DMS53 treated with DMSO at 0.1 percent for 48 hours (cell line): ENCODE measurements around the gene ACP3.

Source experiments
- DNase-seq: peaks from one replicate; lab custom pipeline; 2025; ENCODE audit not compliant: unreplicated experiment; lab: John Stamatoyannopoulos, UW

Gene ACP3

DNA sequence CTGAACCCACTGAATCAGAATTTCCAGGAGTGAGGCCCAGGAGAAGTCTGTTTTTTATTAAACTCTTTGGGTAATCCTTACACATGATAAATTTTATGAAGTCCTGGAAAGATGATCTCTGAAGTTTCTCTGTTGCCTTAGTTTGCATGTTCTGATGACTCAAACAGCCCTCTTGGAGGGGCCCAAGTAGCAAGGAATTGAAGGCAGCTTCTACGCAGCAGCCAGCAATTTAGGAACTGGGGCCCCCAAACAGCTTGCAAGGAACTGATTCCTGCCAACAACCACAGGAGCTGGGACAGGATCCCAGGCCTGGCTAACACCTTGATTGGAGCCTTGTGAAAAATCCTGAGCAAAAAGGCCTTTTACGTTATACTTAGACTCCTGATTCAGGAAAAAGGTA, 5.4 kb upstream of the ACP3 start:
- no peak for DNase-seq

GRCh38 chr3:132315851-132316250, 1.4 kb upstream of the ACP3 start:
- DNase-seq, result no peak

GRCh38 chr3:132318451-132318850, 1.2 kb downstream of the ACP3 start:
- peak; percentile 7 for DNase-seq

DNA sequence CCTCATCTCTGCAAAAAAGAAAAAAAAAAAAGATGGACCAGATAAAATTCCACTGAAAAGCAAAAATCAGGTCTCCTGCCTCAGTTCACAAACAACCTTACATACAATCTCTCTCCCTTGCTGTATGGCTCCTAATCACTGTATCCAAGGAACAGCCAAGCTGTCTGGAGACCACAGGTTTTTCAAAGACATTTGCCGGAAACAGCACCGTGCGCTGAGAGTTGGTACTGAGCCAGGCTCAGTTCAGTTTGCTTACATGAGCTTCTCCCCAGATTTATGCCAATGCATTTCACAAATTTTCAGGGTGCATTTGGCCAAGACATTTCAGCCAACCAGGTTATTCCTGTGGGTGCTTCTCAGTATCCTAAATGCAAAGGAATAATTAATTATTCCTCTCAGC, 4.1 kb downstream of the ACP3 start:
- no peak for DNase-seq

DNA sequence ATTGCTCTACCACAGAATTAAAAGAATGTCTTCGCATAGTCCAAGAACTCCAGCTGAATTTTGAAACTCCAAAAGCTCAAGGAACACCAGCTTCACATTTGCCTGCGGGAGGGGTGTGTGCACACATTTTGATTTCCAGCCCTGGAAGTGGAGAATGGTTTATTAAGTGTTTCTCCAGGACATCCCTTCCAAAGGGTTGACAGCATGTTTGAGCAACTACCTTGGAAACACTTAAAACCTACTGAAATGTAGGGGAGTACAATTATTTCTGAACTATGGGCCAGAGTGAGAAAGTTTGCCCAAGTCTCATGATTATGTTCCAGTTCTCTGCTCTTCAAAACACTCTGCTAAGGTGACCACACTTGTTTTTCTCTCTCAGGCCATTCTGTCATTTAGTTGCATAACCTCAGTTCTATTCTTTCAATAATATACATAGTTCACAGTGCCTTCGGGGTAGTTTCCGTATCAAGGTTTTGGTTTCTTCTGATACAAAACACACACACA, 7.9 kb downstream of the ACP3 start:
- DNase-seq, result no peak

- no peak for DNase-seq
Measured at GRCh38 chr3:132325634-132326033, 8.4 kb downstream of the ACP3 start.

GRCh38 chr3:132326251-132326650, 9.0 kb downstream of the ACP3 start:
- no peak for DNase-seq

- no peak for DNase-seq
Measured at GRCh38 chr3:132332082-132332481, 14.9 kb downstream of the ACP3 start.

- DNase-seq, result no peak
Measured at GRCh38 chr3:132332508-132332907, 15.3 kb downstream of the ACP3 start.

DNA sequence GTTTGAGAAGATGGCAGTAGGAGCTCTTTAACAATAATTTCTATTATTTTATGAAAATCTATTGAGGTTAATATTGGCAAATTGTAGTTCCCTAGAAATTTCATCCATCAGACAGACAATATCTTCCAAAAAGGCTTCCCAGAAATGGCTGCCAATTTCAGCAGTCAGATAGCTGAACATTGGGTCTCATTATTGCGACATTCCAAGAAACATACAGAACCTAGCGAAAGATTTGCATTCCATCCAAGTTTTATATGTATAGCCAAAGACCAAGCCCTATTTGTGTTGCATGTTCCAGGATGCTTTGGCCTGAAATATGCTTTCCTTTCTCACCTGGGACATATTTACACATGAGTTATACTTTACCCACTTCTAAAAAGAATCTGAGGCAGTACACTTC, 24.5 kb downstream of the ACP3 start:
- no peak for DNase-seq

- no peak for DNase-seq
Measured at GRCh38 chr3:132342183-132342582, 25.0 kb downstream of the ACP3 start.

- no peak for DNase-seq
Measured at GRCh38 chr3:132342610-132343009, 25.4 kb downstream of the ACP3 start.

- DNase-seq, result peak; percentile 60
Measured at GRCh38 chr3:132343018-132343612, 25.9 kb downstream of the ACP3 start.

GRCh38 chr3:132344666-132345280, 27.6 kb downstream of the ACP3 start:
- DNase-seq, result no peak

GRCh38 chr3:132346841-132347736, 29.9 kb downstream of the ACP3 start:
- DNase-seq, result peak; percentile 2

DNA sequence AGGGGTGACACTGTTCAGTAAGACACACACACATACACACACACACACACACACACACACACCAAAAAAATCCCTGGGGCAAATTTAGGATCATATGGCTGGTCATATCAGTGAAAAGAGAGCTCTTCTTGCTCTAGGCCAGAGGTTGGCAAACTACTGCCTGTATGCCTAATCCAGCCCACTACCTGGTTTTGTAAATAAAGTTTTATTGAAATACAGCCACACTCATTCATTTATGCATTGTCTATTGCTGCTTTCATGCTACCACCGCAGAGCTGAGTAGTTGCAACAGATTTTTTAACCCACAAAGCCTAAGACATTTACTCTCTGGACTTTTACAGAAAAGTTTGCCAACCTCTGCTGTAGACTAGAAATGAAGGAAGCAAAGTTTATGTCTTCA, 30.6 kb downstream of the ACP3 start:
- DNase-seq, result no peak

- DNase-seq, result no peak
Measured at GRCh38 chr3:132348531-132348930, 31.3 kb downstream of the ACP3 start.

DNA sequence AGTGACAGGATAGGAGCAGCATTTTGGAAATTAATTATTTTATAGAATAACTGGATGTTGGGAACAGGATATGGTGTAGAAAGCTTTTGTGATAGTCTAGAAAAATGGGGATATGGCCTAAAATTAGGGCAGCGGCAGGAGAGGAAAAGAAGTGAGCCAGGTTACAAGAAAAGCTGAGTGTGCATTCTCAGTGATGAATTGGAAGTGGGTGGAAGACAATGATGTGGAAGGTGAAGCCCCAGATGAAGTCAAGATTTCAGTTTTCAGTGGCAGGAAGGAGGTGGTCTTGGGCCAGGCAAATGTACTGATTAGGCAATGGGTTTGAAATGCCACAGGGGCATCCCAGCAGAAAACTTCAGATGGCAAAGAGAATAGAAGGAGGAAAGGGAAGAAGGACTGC, 33.6 kb downstream of the ACP3 start:
- DNase-seq, result no peak

DNA sequence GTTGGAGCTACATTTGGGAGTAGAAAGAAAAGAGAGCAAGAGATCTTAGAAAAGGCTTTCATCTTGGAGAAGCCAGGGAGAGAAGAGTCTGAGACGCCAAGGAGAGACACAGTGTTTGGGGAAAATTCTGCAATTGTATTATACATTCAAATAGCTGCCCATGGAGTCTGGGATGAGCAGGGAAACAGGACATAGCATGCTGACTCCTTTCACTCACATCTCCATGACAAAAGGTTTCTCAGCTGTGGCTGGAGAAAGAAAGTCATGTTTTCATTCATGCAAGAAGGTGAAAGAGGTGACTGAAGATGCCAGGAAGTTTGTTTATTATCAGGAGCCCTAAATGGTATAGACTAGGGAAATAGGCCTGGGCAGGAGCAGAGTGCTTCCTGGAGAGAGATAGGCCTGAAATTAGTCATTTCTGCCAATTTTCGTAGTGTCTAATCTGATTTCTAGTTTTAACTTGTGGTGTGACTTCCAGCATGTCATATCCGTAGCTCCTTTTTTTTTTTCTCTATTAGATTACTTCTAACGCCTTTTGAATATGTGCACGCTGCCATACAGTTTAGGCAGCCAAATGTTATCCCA, 34.1 kb downstream of the ACP3 start:
- DNase-seq, result no peak

- DNase-seq, result peak; percentile 53
Measured at GRCh38 chr3:132352556-132353143, 35.4 kb downstream of the ACP3 start.
